OCI-LY3 (cell line): ENCODE data around the gene ADGRG2.

Experiments
- CTCF ChIP-seq: fragments of 200-600, 300-600 bp; sonication (generic); IDR thresholded peaks from 2 replicates; pipeline ENCODE4 v1.5.1; 2014; ENCODE audit warnings: antibody characterized with exemption, low read length, low read depth
- EZH2phosphoT487 ChIP-seq: fragments of 200-600 bp; shearing (Covaris generic); IDR thresholded peaks from 2 replicates; pipeline ENCODE4 v1.6.1; 2018; ENCODE audit warnings: antibody characterized with exemption, mixed run types, low read depth

- TF ChIP-seq EZH2phosphoT487 (no peak), CTCF (no peak)
Observed at GRCh38 chrX:19019996-19020395, 102.3 kb downstream of the ADGRG2 start.
